Fibroblast of villous mesenchyme (primary cell): ENCODE data around the gene SCTR. TPM values are rescaled to one million over a fixed set of nuclear protein-coding genes. Genes with fewer than 3 reads are reported as not detected.

ENCODE experiments used
- DNase-seq: peaks from one replicate; pipeline ENCODE4 v3.0.0-alpha.2; 2010; ENCODE audit warnings: low read depth
- H3K4me3 ChIP-seq: 2 replicates; pipeline ENCODE4 v1.5.1; 2011; ENCODE audit warnings: low read depth, mild to moderate bottlenecking, low read length
- CTCF ChIP-seq: IDR thresholded peaks from 2 replicates; pipeline ENCODE4 v1.5.1; 2012; ENCODE audit warnings: low read depth, mild to moderate bottlenecking, low read length; ENCODE audit not compliant: insufficient read depth
- total RNA-seq: library from RNA; depleted of rRNA; stranded (reverse); fragments of >200 nt; gene quantifications from 2 replicates; pipeline ENCODE4 v1.2.3, GENCODE V29; 2012

Gene SCTR
- not detected in 2 replicates for total RNA-seq

- TF ChIP-seq CTCF, result no peak
- no peak within 1 kb of the TSS for H3K4me3 ChIP-seq
- no peak for DNase-seq
These were observed at the start of gene SCTR for GRCh38 chr2:119523952-119524694. Gene SCTR (minus strand): TSS chr2:119524483. CDS start chr2:119524226, 257 bp downstream.

- H3K4me3 ChIP-seq, result no peak overlapping the region
- DNase-seq, result no peak
- TF ChIP-seq CTCF, result no peak
These were observed 43.0 kb upstream of the SCTR start for GRCh38 chr2:119567292-119567691.

DNA sequence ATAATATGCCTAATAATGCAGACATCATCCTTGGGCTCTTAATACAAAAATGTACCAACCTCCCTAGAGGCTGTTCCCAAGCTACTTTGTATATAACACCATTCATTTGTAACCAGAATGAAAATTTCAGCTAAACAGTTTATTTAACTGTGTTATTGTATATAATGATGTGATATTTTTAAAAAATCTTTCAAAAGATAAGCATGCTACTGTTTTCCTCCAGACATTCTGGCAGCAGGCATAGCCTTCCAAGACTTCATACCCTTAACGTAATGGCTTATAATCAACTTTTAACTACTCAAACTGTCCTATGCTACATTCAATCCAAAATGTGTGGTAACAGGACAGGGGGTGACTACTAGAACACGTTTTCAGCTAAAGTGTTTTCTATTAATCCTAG lies 41.2 kb upstream of the SCTR start:
- TF ChIP-seq CTCF, result no peak
- no peak for DNase-seq
- no peak overlapping the region for H3K4me3 ChIP-seq

- H3K4me3 ChIP-seq, result no peak overlapping the region
- DNase-seq, result no peak
- no peak for TF ChIP-seq CTCF
These were observed 29.5 kb upstream of the SCTR start for GRCh38 chr2:119553687-119554344.

GRCh38 chr2:119552902-119553301 lies 28.6 kb upstream of the SCTR start:
- no peak overlapping the region for H3K4me3 ChIP-seq
- DNase-seq, result no peak
- no peak for TF ChIP-seq CTCF

GRCh38 chr2:119550856-119551255 lies 26.6 kb upstream of the SCTR start:
- TF ChIP-seq CTCF, result no peak
- DNase-seq, result no peak
- H3K4me3 ChIP-seq, result no peak overlapping the region
